A172 (cell line): ENCODE data around the gene LIME1. TPM values are rescaled to one million over a fixed set of nuclear protein-coding genes. Genes with fewer than 3 reads are reported as not detected.

Source experiments
- DNase-seq: peaks from one replicate; pipeline ENCODE4 v3.0.0-alpha.2; 2015; ENCODE audit warnings: low spot score
- total RNA-seq: library from RNA; depleted of rRNA; stranded (reverse); fragments of >200 nt; shearing (Covaris generic); gene quantifications from 2 replicates; pipeline ENCODE4 v1.2.3, GENCODE V29; 2014

LIME1 gene
- total RNA-seq, 1 experiment from 2014 or later: 53.8 TPM

DNA sequence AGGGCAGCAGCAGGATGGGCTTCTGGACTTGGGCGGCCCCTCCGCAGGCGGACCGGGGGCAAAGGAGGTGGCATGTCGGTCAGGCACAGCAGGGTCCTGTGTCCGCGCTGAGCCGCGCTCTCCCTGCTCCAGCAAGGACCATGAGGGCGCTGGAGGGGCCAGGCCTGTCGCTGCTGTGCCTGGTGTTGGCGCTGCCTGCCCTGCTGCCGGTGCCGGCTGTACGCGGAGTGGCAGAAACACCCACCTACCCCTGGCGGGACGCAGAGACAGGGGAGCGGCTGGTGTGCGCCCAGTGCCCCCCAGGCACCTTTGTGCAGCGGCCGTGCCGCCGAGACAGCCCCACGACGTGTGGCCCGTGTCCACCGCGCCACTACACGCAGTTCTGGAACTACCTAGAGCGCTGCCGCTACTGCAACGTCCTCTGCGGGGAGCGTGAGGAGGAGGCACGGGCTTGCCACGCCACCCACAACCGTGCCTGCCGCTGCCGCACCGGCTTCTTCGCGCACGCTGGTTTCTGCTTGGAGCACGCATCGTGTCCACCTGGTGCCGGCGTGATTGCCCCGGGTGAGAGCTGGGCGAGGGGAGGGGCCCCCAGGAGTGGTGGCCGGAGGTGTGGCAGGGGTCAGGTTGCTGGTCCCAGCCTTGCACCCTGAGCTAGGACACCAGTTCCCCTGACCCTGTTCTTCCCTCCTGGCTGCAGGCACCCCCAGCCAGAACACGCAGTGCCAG lies 39.7 kb upstream of the LIME1 start, which contains the start of gene TNFRSF6B:
Gene TNFRSF6B (plus strand): TSS at position 25 of the 729 bp plus-strand sequence. CDS start 116 bp downstream, at position 141.
- no peak for DNase-seq

DNA sequence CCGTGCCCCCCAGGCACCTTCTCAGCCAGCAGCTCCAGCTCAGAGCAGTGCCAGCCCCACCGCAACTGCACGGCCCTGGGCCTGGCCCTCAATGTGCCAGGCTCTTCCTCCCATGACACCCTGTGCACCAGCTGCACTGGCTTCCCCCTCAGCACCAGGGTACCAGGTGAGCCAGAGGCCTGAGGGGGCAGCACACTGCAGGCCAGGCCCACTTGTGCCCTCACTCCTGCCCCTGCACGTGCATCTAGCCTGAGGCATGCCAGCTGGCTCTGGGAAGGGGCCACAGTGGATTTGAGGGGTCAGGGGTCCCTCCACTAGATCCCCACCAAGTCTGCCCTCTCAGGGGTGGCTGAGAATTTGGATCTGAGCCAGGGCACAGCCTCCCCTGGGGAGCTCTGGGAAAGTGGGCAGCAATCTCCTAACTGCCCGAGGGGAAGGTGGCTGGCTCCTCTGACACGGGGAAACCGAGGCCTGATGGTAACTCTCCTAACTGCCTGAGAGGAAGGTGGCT lies 39.1 kb upstream of the LIME1 start:
- DNase-seq: no peak

DNA sequence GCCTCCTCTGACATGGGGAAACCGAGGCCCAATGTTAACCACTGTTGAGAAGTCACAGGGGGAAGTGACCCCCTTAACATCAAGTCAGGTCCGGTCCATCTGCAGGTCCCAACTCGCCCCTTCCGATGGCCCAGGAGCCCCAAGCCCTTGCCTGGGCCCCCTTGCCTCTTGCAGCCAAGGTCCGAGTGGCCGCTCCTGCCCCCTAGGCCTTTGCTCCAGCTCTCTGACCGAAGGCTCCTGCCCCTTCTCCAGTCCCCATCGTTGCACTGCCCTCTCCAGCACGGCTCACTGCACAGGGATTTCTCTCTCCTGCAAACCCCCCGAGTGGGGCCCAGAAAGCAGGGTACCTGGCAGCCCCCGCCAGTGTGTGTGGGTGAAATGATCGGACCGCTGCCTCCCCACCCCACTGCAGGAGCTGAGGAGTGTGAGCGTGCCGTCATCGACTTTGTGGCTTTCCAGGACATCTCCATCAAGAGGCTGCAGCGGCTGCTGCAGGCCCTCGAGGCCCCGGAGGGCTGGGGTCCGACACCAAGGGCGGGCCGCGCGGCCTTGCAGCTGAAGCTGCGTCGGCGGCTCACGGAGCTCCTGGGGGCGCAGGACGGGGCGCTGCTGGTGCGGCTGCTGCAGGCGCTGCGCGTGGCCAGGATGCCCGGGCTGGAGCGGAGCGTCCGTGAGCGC lies 38.5 kb upstream of the LIME1 start:
- DNase-seq: no peak

DNA sequence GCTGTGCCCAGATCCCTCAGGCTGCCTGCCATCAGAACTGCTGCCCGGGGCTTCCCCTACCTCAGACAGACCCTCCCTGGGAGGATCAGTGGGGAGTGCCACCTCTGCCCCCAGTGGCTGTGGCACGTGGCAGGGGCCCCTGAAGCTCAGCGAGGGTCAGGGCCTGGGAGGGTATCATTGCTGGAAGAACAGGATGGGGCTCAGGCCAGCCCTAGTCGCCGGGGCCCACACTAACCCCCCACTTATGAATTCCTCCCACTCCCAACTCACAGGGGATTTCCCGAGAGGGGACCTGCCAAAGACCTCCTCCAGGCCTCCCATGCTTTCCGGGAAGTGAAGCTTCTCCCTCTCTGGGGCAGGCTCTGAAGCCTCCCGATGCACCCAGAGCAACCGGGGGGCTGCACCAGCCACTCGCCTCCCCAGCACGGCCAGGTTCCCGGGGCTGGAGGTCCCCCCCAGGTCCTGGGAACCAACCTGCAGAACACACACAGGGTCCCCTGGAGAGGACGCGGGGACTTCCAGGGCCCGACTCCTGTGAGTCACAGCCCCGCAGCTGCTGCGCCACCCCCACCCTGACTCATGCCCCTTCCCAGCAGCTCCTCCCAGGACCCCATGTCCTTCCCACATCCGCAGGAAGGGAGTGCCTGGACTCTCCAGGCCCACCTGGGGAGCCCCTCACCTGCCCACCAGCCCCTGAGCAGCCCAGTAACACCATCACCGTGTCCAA lies 37.6 kb upstream of the LIME1 start:
- DNase-seq: peak; percentile 97

DNA sequence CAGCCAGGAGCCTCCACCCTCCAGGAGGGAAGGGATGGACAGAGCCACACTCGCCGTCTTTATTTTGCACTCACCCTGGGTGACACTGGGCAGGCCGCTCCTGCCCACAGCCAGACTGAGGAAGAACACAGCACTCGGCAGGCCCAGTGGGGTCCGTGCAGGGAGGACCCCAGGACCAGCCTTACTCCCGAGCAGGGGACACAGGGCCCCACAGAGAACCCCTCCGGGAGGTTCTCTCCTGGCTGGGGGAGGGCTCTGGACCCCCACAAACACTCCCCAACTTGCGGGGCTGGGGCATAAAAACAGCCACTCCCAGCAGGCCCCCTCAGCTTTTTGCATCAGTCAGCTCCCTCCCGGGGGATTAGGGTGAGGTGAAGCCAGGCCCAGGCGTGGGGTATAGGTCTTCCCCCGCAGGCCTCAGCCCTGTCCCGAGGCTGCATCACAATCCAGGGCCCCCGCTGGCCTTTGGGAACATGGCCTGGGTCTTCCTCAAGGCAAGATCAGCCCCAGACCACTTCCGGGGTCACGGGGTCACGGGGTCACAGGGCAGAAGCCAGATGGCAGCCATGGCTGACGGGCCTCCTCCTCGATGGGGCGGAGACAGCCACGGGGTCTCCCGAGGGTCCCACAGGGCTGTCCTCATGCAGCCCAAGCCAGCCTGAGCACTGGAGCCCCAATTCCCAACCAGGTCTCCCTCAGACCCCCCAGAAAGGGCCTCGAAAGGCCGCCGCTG lies 36.8 kb upstream of the LIME1 start:
- DNase-seq: no peak

DNA sequence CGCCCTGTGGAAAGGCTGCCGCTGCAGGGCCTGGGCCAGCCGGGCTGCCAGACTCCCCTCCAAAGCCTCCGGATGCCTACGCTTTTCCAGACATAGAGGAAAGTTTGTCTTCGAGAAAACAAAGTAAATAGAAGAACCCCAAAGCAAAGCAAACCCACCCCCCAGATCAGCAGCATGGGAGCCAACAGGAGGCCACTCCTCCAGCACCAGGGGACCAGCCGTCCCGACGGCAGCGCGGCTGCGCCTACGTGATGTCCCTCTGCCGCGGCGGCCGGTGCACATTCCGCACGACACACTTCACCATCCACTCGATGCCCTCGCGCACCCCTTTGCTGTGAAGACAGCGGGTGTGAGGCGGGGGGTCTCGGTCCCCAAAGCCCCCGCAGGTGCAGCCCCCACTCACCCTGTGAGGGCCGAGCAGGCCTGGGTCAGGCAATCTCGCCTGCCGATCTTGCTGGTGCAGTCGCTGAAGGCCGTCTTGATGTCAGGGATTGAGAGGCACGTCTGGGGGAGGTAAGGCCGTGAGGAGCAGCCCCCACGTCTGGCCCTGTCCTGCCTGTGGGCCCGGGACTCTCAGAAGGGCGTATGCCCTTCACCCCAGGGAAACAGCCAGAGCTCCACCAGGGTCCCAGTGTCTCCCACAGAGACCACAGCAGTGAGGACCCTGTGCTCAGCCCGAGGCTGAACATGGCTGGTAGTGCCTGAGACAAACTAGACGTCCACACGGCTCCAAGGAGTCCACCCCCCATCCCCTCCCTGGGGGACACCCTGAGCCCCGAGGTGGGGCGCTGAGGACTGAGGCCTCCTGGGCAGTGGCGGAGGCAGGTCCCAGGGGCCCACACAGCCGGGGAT lies 36.0 kb upstream of the LIME1 start:
- no peak for DNase-seq

DNA sequence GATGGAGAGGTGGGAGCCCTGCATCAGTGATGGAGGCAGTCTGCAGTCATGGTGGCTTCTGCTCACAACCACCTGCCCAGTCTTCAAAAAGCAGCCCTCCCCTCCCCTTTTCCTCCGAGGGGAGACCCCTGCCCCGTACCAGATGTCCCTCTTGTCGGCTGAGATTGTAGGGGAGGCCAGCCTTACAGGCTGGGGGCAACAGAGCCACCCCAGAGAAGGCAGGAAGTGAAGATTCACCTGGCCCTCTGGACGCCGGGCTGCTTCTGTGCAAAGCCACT lies 35.5 kb upstream of the LIME1 start:
- DNase-seq: no peak

DNA sequence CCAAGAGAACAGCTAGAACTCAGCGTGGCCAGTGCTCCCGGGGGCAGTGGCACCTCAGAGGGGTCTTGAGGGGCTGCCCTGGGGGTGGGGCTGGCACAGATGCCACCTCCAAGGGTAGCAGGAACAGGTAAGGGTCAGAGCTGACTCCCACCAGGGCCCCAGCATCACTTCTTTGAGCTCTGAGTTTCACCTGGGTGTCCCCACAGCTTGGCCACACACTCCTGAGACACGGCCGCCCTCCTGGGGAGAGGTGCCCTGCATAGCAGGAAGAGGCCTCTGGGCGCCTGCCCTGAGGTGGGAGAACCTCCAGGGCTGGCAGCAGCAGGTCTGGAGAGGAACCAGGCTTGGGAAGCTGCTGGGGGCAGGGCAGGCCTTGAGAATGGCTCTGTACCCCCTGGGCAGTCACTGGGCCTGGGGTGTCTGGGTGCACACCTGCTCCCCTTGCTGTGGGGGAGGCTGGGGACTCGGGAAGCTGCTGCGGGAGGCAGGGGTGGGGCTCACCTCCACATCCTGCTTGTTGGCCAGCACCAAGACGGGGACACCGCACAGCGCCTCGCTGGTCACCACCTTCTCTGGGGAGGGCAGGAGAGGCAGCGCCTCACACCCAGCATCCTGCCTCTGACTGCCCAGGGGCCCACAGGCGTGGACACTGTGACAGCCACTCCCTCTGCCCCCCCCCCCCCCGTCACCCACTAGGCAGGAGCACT lies 35.0 kb upstream of the LIME1 start:
- DNase-seq: peak; percentile 79

DNA sequence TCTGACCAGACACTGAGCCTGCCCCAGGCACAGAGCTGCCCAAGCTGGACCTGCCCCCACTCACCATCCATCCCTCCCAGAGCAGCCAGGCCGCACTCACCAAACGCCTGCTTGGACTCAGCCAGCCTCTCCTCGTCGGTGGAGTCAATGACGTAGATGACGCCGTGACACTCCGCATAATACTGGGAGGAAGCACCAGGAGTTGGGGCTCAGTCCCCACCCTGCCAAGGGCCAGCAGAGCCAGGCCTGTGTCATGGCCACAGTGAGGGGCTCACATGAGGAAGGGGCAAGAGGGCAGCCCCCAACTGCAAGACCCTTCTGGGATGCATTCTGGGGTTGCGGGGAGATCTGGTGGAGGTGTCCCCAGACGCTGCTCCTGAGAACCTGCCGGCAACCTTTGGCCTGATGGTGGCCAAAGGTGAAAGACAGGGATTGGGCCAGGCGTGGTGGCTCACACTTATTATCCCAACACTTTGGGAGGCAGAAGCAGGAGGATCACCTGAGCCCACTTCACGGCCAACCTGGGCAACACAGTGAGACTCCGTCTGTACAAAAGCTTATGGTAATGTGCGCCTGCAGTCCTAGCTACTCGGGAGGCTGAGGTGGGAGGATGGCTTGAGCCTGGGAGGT lies 34.3 kb upstream of the LIME1 start:
- DNase-seq: no peak

DNA sequence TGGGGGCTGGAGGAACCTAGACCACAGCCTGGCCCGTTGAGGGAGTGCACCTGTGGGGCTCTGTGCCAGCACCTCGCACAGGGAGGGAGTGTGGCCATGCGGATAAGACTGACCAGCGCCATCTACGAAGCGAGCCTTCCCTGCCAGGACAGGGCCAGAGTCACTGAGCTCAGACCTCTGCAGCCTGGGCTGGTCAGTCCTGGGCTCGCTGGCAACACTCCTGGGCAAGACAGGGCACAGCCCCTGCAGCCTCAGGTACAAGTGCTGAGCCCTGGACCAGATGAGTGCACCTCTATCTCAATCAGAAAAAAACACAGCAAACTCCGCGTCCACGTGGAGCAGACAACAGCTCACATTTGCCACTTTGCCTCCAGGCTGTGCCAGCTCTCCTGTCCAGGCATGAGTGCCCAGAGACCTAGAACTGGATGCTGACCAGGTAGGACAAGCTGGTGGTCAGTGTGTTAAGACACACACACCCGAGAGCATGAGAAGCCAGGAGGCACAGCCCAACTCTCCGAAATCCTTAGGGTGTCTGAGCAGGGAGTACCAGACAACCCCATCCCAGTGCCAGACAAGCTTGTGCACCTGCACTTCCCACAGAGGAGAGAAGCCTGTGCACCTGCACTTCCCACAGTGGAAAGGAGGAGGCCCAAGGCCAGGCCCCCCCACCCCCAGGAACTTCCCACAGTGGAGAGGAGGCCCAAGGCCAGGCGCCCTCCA lies 33.6 kb upstream of the LIME1 start:
- DNase-seq: no peak

DNA sequence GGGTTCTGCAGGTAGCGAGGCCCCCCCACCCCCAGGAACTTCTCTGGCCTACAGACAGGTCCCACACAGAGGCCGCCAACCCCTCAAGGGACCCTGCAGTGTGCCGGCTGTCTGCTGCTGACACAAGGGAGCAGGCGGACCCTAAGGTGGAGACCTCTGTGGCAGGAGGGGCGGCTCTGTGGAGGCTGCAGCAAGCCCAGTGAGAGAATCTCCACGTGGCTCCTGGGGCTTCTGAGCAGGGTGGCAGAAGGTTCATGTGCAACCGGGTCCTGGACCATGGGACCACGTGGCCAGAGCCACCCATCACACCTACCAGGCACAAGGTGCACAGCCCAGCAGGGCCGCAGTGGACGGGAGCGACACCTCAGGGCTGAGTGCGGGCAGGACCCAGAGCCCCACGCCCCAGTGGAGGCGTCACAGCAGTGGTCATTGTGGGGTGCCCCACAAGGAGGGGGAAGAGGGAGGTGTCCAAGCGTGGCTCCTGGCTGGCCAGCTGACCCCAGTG lies 32.9 kb upstream of the LIME1 start:
- no peak for DNase-seq

DNA sequence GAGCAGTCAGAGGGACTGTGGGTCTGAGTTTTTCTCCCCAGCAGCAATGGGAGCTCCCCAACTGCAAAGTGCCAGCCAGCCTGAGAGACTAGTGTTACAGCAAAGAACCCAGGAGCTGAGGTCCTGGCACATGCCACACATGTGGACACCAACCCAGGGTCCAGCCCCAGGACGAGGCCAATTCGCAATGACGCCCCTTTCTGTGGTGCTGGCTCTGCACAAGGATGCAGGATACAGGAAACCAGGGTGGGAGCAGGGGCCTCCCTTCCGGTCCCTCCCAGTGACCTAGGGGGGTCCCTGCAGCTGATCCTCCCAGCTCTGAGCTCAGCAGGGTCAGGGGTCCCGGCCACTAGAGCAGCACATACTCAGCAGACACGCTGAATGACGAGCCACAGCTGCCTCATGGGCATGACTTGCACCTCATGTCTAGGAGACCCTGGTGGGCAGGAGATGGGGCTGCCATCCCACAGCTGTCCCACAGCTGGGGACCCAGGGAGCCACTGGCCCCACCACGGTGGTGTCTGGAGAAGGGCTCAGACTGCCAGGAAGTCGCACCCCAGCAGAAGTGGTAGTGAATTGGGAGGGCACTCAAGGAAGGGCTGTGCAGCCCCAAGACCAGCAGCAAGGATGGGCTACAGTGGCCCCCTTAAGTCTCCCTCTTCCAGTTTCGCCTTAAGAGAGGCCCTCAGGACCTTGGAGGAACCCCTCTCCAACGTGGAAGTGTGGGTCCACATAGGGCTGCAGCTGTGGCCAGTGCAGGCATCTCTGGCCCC lies 32.3 kb upstream of the LIME1 start:
- no peak for DNase-seq

DNA sequence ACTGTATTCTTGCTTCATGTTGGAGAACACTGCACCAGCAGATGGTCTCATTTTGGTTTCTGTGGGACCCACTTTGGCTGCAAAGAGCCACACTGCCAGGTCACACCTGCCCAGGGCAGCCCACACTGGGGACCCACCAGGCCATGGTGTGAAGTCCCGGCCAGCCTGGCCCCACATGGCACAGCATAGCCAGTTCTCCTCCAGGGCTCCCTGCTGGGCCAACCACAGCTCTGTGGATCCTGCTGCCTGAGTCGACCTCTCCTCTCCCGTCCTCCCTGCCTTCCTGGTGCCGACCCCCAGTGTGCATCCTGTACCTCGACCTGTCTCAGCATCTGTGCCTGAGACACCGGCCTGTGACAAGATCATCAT lies 31.7 kb upstream of the LIME1 start:
- DNase-seq: no peak

DNA sequence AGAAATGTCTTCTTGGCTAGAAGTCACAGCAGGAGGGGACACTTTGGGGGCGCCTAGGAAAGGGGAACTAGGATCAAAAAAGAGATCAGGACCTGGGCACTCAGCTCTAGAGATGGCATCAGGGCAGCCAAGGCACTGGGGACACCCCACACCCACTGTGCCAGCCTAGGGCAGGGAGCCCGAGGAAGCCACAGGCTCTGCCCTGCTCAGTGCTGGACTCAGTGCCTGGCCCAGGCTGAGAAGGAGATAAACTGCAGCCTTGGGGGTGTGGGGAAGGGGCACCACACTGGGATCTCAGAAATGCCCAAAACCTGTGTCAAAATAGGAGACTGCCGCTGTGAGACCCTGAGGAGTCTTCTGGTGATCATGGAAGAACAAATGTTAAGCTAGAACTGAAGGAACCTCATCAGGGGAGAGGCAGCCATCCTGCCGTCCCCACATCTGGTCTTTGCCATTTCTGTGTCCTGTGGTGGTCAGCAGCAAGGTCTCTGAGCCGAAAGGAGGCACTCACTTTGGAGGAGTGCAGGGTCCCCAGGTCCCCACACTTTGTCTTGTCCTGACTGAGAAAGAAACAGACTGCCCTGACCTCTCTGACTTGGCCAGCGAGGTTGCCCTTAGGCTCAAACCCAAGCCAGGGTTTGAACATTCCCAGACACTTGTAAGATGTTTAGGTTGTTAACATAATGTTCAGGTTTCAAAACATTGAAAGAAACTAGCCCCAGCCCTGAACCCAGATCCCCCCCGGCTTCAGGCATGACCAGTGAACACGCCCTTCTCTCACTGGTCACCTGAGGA lies 31.0 kb upstream of the LIME1 start:
- DNase-seq: no peak

DNA sequence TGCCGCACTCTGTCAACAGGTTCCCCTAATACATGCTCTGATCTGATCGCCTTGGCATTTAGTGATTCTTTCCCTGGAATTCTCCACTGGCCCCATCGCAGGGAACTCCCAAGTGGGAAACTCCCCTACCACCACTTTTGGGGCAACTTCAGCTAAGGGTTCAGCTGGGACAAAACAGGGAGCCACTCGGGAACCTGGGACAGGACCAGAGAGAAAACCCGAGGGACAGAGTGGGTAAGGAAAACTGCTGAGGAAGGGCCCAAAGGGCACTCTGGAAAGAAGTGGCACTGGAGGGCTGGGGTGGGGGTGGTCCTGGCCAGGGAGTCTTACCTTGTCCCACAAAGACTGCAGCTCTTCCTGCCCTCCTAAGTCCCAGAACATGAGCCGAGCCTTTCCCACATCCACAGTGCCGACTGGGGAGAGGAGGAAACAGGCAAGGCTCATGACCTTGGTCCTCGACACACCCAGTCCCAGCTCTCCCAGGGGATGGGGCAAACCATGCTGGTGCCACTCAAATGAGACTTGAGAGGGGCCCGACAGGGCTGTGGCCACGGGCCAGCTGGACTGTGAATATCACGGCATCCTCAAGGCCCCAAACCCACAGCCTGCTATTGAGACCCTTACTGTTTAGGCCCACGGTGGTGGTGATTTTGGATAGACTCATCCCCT lies 30.3 kb upstream of the LIME1 start:
- no peak for DNase-seq

DNA sequence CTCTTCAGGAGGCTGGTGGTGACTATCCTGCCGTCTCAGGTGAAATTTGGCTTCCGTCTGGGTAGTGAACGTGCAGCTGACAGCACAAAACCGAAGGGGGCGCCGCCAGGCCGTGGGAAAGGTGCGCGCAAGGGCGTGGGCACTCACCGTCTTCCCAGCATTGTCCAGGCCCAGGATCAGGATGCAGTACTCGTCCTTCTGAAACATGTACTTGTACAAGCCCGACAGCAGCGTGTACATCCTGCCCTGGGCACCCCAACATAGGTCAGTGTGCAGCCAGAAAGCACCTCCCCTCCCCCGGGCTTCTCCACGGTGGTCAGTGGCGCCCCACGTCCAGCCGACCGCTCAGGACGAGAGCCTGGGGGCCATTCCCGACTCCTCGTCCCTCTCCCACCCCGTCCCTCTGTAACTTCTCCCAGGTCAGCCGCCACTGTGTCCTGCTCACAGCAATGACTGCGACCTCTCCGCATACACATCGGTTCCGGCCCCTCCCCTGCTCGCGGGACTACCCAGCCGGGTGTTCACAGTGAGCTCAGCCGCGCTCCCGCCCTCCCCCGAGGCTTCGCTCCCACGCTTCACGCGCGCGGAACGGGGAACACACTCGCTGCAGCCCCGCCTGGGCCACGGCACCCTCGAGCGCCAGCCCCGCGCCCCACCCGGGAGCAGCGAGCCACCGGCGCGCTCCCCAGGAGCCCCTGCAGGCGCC lies 29.5 kb upstream of the LIME1 start:
- peak; percentile 50 for DNase-seq
